B cell (primary cell): ENCODE measurements around the gene FBLN2. TPM values are rescaled to one million over a fixed set of nuclear protein-coding genes. Genes with fewer than 3 reads are reported as not detected.

Source experiments
- ATAC-seq: fragments of 200-7000 bp; cut with Tn5 transposase; one replicate; pipeline ENCODE4 v1.10.0; 2021; ENCODE audit warnings: low read depth, mild to moderate bottlenecking, moderate number of reproducible peaks, moderate library complexity
- CTCF ChIA-PET: fragments of 350-600 bp; sonication (Branson Sonifier 250); formaldehyde crosslinking; loops from one replicate; lab custom pipeline; 2021; ENCODE audit warnings: antibody characterized with exemption, inconsistent platforms; lab: Charles Lee
- POLR2A ChIA-PET: fragments of 350-600 bp; sonication (Branson Sonifier 250); formaldehyde crosslinking; loops from one replicate; lab custom pipeline; 2021; ENCODE audit warnings: antibody characterized with exemption; lab: Charles Lee
- DNase-seq: peaks from one replicate; pipeline ENCODE4 v3.0.0; 2013
- H2AFZ ChIP-seq: 2 replicates; pipeline ENCODE4 v1.6.1; 2012; ENCODE audit warnings: mild to moderate bottlenecking, low read depth, low read length; ENCODE audit not compliant: insufficient read depth, poor library complexity, severe bottlenecking
- H3K27ac ChIP-seq, 2 donors: 1 replicate in 1 of 2; 2 replicates in 1 of 2; pipeline ENCODE4 v1.5.1; 2012 to 2013; ENCODE audit warnings: low read length in 2 of 2, mild to moderate bottlenecking in 2 of 2, moderate library complexity in 1 of 2
- H3K27me3 ChIP-seq, 4 experiments: fragments of 200-600 bp in 1 of 4; sonication (generic) in 1 of 4; replicated peaks in 1 of 4; 1 replicate in 2 of 4; 2 replicates in 2 of 4; pipeline versions ENCODE4 v1.6.1 to v1.7.0; 2013 to 2016; ENCODE audit warnings: low read length in 3 of 4, mild to moderate bottlenecking in 2 of 4, mixed read lengths in 1 of 4, moderate library complexity in 1 of 4; ENCODE audit not compliant: insufficient read depth in 4 of 4, control insufficient read depth in 3 of 4; ENCODE audit errors: control extremely low read depth in 1 of 4
- H3K36me3 ChIP-seq, 2 experiments: replicated peaks in 1 of 2; 1 replicate in 1 of 2; 2 replicates in 1 of 2; pipeline versions ENCODE4 v1.6.1 to v1.7.1; 2013; ENCODE audit warnings: low read length in 1 of 2; ENCODE audit not compliant: insufficient read depth in 2 of 2, control insufficient read depth in 1 of 2; ENCODE audit errors: control extremely low read depth in 1 of 2, extremely low read depth in 1 of 2
- H3K4me1 ChIP-seq, 2 donors: fragments of 200-600 bp in 1 of 2; sonication (generic) in 1 of 2; 1 replicate in 1 of 2; 2 replicates in 1 of 2; pipeline versions ENCODE4 v1.5.1 to v1.6.1; 2013 to 2017; ENCODE audit warnings: low read length in 2 of 2; ENCODE audit not compliant: control insufficient read depth in 2 of 2, insufficient read depth in 2 of 2
- H3K4me2 ChIP-seq: replicated peaks from 2 replicates; pipeline ENCODE3; 2012; ENCODE audit warnings: mild to moderate bottlenecking, low read depth, low read length; ENCODE audit not compliant: poor library complexity, severe bottlenecking
- H3K4me3 ChIP-seq, 5 experiments: fragments of 200-600 bp in 1 of 5; sonication (generic) in 1 of 5; 1 replicate in 3 of 5; 2 replicates in 2 of 5; pipeline versions ENCODE4 v1.5.1 to v1.7.0; 2011 to 2016; ENCODE audit warnings: low read length in 4 of 5, mild to moderate bottlenecking in 4 of 5, low read depth in 2 of 5, control low read depth in 1 of 5, moderate library complexity in 1 of 5; ENCODE audit not compliant: insufficient read depth in 1 of 5; ENCODE audit errors: control extremely low read depth in 1 of 5, extremely low read depth in 1 of 5
- H3K79me2 ChIP-seq: fragments of 200-600 bp; sonication (generic); one replicate; pipeline ENCODE4 v1.6.0; 2016; ENCODE audit warnings: low read length; ENCODE audit not compliant: control insufficient read depth, insufficient read depth
- H3K9ac ChIP-seq: fragments of 200-600 bp; sonication (generic); 2 replicates; pipeline ENCODE4 v1.6.1; 2017; ENCODE audit warnings: mild to moderate bottlenecking, low read length, moderate library complexity
- H3K9me3 ChIP-seq, 3 donors: one replicate each; pipeline versions ENCODE4 v1.6.1 to v1.7.1; 2013; ENCODE audit warnings: low read length in 2 of 3; ENCODE audit not compliant: control insufficient read depth in 2 of 3, insufficient read depth in 1 of 3; ENCODE audit errors: control extremely low read depth in 1 of 3
- H4K20me1 ChIP-seq: 2 replicates; pipeline ENCODE4 v1.6.0; 2012; ENCODE audit warnings: mild to moderate bottlenecking, low read length; ENCODE audit not compliant: insufficient read depth, control insufficient read depth, poor library complexity, severe bottlenecking
- H3K27ac Mint-ChIP-seq: one replicate; pipeline ENCODE4 v1.8.0; 2021; ENCODE audit warnings: mixed read lengths
- H3K27me3 Mint-ChIP-seq: one replicate; pipeline ENCODE4 v1.8.0; 2021; ENCODE audit warnings: mixed read lengths
- H3K4me1 Mint-ChIP-seq: one replicate; pipeline ENCODE4 v1.8.0; 2021; ENCODE audit warnings: mixed read lengths
- H3K4me3 Mint-ChIP-seq: one replicate; pipeline ENCODE4 v1.8.0; 2021; ENCODE audit warnings: mixed read lengths
- H3K9me3 Mint-ChIP-seq: one replicate; pipeline ENCODE4 v1.8.0; 2022; ENCODE audit warnings: mixed read lengths; ENCODE audit not compliant: insufficient read depth
- CTCF ChIP-seq: fragments of 200-600 bp; IDR thresholded peaks from one replicate; pipeline ENCODE4 v1.8.0; 2022; ENCODE audit warnings: antibody characterized with exemption, mild to moderate bottlenecking
- EZH2 ChIP-seq: IDR thresholded peaks from 2 replicates; pipeline ENCODE4 v1.6.1; 2012; ENCODE audit warnings: borderline replicate concordance, low read depth, mild to moderate bottlenecking, moderate library complexity, low read length; ENCODE audit not compliant: insufficient read depth, poor library complexity, severe bottlenecking
- WGBS: methylation state at CpG from one replicate; pipeline ENCODE4 v1.1.5; 2013; ENCODE audit warnings: missing lambda C conversion rate; ENCODE audit not compliant: insufficient coverage; 5-methylcytosine and 5-hydroxymethylcytosine counted together
- intact Hi-C: fragments of 100-400 bp; cut with micrococcal nuclease; formaldehyde crosslinking; loops from one replicate; pipeline ENCODE4 v1.10.0; 2022
- polyA plus RNA-seq: library from polyadenylated mRNA; depleted of rRNA; stranded (reverse); fragments of >200 nt; gene quantifications from 2 replicates; pipeline ENCODE4 v1.2.3, GENCODE V29; 2012
- total RNA-seq, 2 donors: library from RNA; stranded (reverse); fragments of 120-200 nt in 1 of 2; gene quantifications; 1 replicate in 1 of 2; 2 replicates in 1 of 2; pipeline versions ENCODE4 v1.2.3 to v1.2.4, GENCODE V29; 2013 to 2022

The FBLN2 gene
- total and polyA plus RNA-seq, 2 donors (not counting 1 experiment from before 2014, with no cell fraction given) = 3.6 to 8.2 TPM

GRCh38 chr3:13555753-13556152 is 6.8 kb downstream of the FBLN2 start:
- Mint-ChIP-seq H3K27me3 (peaks cover 12% of the 10 kb centered on the region), H3K9me3 (no peaks in the 10 kb centered on the region), H3K27ac (no peak overlapping the region), H3K4me3 (no peak overlapping the region), H3K4me1 (peaks cover 41% of the 10 kb centered on the region)
- ChIA-PET POLR2A (no interaction called here), CTCF (no interaction called here)
- intact Hi-C loops = no loop called here
- H3K36me3 ChIP-seq = no peaks in the 10 kb centered on the region
- peaks cover 22 to 46% of the 10 kb centered on the region in 2 donors for H3K4me1 ChIP-seq
- no peak overlapping the region for H3K9ac ChIP-seq
- H3K27ac ChIP-seq = no peak overlapping the region
- no peak for DNase-seq
- peaks cover 0 to 3% (median 0%) of the 10 kb centered on the region in 4 experiments for H3K27me3 ChIP-seq
- H3K79me2 ChIP-seq = peaks cover 13% of the 10 kb centered on the region
- TF ChIP-seq EZH2 (no peak), CTCF (no peak)
- no peak overlapping the region for H3K4me3 ChIP-seq
- H4K20me1 ChIP-seq = no peaks in the 10 kb centered on the region
- WGBS = 90% methylated on average over 11 of the region's 11 CpGs
- no peak overlapping the region for H3K4me2 ChIP-seq
- no peak for ATAC-seq
- H3K9me3 ChIP-seq = peaks cover 0 to 11% (median 0%) of the 10 kb centered on the region in 3 donors
- H2AFZ ChIP-seq = no peak overlapping the region

- DNase-seq = no peak
- no peak overlapping the region for H3K4me3 Mint-ChIP-seq
- no peak overlapping the region for H3K27ac Mint-ChIP-seq
- H3K27ac ChIP-seq = no peak overlapping the region
- H3K9me3 ChIP-seq = peaks cover 0 to 11% (median 0%) of the 10 kb centered on the region in 3 donors
- H3K4me3 ChIP-seq = no peak overlapping the region
- TF ChIP-seq EZH2 (no peak), CTCF (no peak)
- no peak overlapping the region for H2AFZ ChIP-seq
- H3K4me1 ChIP-seq = peaks cover 17 to 41% of the 10 kb centered on the region in 2 donors
- CTCF ChIA-PET = no interaction called here
- no peaks in the 10 kb centered on the region for H3K9me3 Mint-ChIP-seq
- peaks cover 0 to 3% (median 0%) of the 10 kb centered on the region in 4 experiments for H3K27me3 ChIP-seq
- no peaks in the 10 kb centered on the region for H3K36me3 ChIP-seq
- H3K4me1 Mint-ChIP-seq = peaks cover 36% of the 10 kb centered on the region
- H3K9ac ChIP-seq = no peak overlapping the region
- 100% methylated on average over 3 of the region's 6 CpGs for WGBS
- peaks cover 13% of the 10 kb centered on the region for H3K79me2 ChIP-seq
- no peak overlapping the region for H3K4me2 ChIP-seq
- no peaks in the 10 kb centered on the region for H4K20me1 ChIP-seq
- intact Hi-C loops = no loop called here
- ATAC-seq = no peak
- POLR2A ChIA-PET = no interaction called here
- H3K27me3 Mint-ChIP-seq = peaks cover 12% of the 10 kb centered on the region
Measured at GRCh38 chr3:13556207-13556606, 7.3 kb downstream of the FBLN2 start.
